ENCODE data around the gene SORCS2.

Gene SORCS2

DNA sequence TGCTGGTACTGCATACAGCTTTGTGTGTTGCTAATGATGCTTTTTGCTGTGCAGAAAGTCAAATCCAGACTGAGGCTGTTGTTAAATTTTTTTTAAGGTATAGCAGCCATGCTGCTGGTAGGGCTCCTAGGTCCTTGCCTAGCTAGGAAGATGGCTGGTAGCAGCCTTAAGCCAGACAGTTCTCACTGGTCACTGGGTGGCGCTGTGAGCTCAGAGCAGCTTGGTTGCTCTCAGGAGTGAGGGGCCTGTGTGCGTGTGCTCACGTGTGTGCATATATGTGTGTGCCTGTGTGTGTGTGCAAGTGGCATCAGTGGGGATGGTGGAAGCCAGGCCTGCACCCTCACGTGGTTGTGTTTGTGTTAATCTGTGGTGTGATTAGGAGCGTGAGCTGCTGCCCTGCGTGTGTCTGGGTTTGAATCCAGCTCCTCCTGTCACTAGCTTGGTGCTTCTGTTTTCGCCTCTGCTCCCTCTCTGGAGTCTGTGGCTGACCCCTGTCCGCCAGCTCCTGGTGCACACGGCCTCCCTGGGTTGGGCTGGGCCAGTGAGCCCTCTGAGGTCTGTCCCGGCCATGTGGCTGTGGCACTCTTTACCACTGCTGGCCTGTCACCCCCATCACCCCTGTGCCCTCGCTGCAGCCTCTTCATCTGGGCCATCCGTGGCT is 46.1 kb downstream of the SORCS2 start:
- H3K4me3 ChIP-seq (ENCODE audit: low read depth, low read length): no peak overlapping the region
- no peak for DNase-seq (ENCODE audit: low read depth, low spot score)
- ChIA-PET POLR2A (interaction anchor here (1.0 kb wide), 1 partner anchor 43 kb away, joined by 3 read pairs; no protein-coding TSS in a partner anchor), CTCF (interaction anchor here (1.5 to 1.9 kb wide), 3 partner anchors 10 to 47 kb away, joined by 4 to 5 read pairs (median 4); no protein-coding TSS in a partner anchor)
- peak; percentile 10 for TF ChIP-seq CTCF (IDR thresholded peaks at IDR 0.05; ENCODE audit: insufficient read depth, low read length, missing control alignments)

DNA sequence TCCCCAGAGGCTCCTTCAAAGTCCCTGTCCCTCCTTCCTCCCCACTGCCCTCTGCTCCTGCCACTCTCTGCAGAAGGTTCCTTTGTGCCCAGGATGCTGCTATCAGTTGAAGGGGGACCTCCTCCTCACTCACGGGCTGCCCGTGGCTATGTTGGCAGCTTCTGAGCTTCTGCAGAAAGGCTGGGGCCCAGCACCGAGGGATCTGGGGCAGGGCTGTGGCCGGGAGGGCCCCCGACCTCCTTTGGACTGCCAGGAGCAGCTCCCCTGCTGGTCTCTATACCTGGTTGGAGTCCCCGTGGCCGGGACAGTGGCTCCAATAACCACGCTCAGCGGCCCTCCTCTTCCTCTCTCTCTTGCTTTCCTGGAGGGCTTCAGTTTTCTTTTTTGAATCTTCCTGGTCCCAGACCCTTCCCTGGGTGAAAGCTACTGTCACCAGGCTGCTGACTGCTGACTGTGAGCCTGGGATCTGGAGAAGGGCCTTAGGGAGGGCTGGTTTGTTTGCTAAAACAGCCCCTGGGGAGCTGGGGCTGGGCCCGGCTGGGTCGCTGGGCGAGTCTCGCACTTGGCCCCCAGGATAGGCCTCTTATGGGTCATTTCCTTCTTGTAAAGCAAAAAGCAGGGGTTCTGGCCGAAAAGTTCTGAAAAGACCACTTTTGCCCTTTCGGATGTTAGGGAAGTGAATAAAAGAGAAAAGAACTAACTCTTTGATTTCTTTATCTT is 46.9 kb downstream of the SORCS2 start:
- TF ChIP-seq CTCF (IDR thresholded peaks at IDR 0.05; ENCODE audit: insufficient read depth, low read length, missing control alignments): no peak
- ChIA-PET CTCF (interaction anchor here (1.1 to 1.9 kb wide), 4 partner anchors 9 to 48 kb away, joined by 3 to 5 read pairs (median 4); no protein-coding TSS in a partner anchor), POLR2A (no interaction called here)
- no peak for DNase-seq (ENCODE audit: low read depth, low spot score)
- no peak overlapping the region for H3K4me3 ChIP-seq (ENCODE audit: low read depth, low read length)

DNA sequence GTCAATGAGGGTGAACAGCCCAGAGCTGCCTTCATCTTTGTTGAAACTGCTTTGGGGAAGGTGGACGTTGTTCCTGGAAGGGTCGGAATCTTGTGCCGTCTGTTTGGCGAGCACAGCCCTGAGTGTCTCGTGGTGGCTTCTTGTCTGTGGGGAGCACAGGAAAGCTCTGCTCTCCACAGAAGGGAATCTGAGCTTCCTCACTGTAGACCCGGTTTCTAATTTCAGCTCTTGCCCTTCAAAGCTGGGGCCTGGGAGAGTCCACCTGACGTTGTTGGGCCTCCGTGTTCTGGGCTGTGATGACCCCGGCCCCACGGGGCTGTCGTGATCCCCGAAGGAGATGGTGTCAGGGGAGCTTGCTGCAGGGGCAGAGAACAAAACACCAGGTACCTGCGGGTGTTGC is 47.5 kb downstream of the SORCS2 start:
- DNase-seq (ENCODE audit: low read depth, low spot score): no peak
- H3K4me3 ChIP-seq (ENCODE audit: low read depth, low read length): no peak overlapping the region
- TF ChIP-seq CTCF (IDR thresholded peaks at IDR 0.05; ENCODE audit: insufficient read depth, low read length, missing control alignments): no peak
- ChIA-PET CTCF (interaction anchor here (1.1 to 1.9 kb wide), 4 partner anchors 13 to 48 kb away, joined by 3 to 5 read pairs (median 4); no protein-coding TSS in a partner anchor), POLR2A (no interaction called here)

DNA sequence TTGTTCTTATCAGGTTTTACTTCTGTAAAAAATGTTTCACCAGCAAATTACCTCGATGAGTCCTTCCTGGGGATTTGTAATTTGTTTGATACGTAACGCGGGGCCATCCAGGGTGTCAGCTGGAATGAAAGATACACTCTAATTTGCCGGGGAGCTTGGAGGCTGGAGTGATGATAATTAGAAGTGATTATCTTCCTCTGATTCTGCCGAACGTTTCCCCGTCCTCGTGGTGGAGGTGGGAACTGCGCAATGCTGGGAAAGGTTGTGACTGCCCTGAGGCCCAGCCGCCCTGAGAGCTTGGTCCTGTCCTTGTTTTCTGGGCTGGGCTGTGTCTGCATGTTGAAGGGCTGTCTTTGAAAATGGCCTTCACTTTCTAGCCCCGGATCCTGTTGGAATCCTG is 48.0 kb downstream of the SORCS2 start:
- ChIA-PET CTCF (interaction anchor here (1.1 to 1.9 kb wide), 3 partner anchors 12 to 49 kb away, joined by 3 to 5 read pairs (median 3); no protein-coding TSS in a partner anchor), POLR2A (no interaction called here)
- DNase-seq (ENCODE audit: low read depth, low spot score): no peak
- H3K4me3 ChIP-seq (ENCODE audit: low read depth, low read length): no peak overlapping the region
- TF ChIP-seq CTCF (IDR thresholded peaks at IDR 0.05; ENCODE audit: insufficient read depth, low read length, missing control alignments): no peak

GRCh38 chr4:7241597-7242125 is 49.3 kb downstream of the SORCS2 start:
- no peak for TF ChIP-seq CTCF (IDR thresholded peaks at IDR 0.05; ENCODE audit: insufficient read depth, low read length, missing control alignments)
- no peak overlapping the region for H3K4me3 ChIP-seq (ENCODE audit: low read depth, low read length)
- ChIA-PET POLR2A (no interaction called here), CTCF (no interaction called here)
- DNase-seq (ENCODE audit: low read depth, low spot score): no peak

- CTCF ChIA-PET: interaction anchor here (1.0 kb wide), 2 partner anchors 10 to 11 kb away, joined by 3 read pairs; no protein-coding TSS in a partner anchor
- no peak for TF ChIP-seq CTCF (IDR thresholded peaks at IDR 0.05; ENCODE audit: insufficient read depth, low read length, missing control alignments)
- H3K4me3 ChIP-seq (ENCODE audit: low read depth, low read length): no peak overlapping the region
- POLR2A ChIA-PET: no interaction called here
- no peak for DNase-seq (ENCODE audit: low read depth, low spot score)
Measured at GRCh38 chr4:7242766-7243165, 50.4 kb downstream of the SORCS2 start.
